HG03095 (cell line): Measurements from ENCODE around the gene SLC38A7.
"Not testable (repeated sequence)": the region's sequence is repeated elsewhere in the genome, so short reads cannot be mapped to it uniquely, and the experiment has no call there.

Experiments
- ATAC-seq: cut with Tn5 transposase; IDR thresholded peaks from one replicate; pipeline ENCODE4 v1.9.1; 2021; ENCODE audit warnings: moderate library complexity; ENCODE audit not compliant: unreplicated experiment

SLC38A7 gene

DNA sequence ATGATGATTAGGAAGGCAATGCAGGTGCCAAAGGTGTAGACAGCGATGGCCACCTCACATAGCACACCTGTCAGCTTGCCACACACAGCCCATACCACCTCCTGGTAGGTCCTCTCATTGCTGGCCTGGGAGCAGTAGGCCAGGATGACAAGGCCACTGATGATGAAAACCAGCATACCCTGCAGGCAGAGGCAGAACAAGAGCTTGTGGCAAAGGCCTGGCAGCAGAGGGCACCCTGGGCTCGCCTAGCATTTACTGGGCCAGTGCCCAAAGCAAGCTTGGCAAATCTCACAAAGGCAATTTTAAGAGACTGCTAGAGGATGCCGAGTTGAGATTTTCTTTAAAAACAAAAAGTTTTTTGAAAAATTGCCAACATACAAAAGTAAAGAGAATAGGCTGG lies 5.9 kb downstream of the SLC38A7 start:
- ATAC-seq, result no peak

DNA sequence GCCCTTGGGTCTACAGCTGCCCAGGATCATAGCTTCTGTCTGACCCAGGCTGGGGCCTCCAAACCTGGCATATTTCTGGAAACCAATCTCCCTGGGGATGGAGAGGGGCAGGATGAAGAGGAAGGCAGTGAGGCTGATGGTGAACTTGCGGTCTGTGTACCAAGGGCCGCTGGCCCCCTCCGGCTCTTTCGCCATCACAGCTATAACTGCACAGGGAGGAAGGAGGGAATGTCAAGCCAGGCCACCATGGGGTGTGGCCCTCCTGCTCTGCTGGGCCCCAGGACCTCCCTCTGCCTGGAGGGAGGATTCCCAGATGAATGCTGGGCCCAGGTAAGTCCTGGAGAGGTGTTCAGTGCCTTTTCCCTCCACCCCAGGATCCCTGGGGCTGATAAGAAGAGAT lies 6.3 kb downstream of the SLC38A7 start:
- no peak for ATAC-seq

DNA sequence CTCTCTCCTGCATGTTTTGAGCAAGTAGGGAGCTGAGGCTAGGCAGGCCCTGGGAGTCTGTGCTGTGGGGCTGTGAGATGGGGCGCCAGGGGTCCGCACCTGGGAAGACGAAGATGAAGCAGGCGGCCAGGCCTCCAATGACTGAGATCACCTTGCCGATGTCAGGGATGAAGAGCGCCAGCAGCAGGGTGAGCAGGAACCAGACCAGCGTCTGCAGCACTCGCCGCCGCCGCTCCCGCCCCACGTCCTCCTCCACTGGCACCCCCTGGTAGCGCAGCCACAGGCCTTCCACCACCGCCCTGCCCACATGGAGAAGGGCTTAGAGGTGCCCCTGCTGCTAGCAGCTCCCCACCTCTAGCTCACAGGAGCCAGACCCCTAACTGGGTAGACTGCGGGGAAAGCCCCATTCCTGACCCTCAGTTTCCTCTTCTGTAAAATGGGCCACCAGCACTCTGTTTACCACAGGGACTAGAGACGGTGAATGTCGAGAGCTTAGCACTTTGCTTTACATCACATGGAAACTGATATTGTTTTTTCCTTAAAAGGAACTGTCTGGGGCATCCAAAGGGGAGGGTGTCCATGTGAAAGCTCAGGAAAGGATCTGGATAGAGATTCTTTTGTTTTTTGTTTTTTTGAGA lies 13.5 kb downstream of the SLC38A7 start:
- no peak for ATAC-seq

DNA sequence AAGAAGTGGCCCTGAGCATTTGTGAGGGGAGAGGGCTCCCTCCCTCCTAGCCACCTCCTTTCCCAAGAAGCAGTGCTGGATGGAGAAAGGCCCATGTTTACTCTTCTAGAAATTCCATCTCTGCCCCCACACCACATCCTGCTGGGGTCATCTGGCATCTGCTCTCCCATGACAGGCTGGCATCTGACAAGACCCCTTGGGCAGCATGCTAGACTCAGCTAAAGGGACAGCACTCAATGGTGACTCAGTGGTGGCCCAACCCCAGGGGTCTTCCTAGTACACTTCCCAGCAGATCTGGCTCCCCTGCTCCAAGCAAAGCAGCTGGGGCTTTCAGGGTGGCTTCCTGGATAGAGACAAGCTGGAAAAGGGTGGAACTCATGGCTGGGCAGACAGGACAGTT lies 14.4 kb downstream of the SLC38A7 start:
- no peak for ATAC-seq

DNA sequence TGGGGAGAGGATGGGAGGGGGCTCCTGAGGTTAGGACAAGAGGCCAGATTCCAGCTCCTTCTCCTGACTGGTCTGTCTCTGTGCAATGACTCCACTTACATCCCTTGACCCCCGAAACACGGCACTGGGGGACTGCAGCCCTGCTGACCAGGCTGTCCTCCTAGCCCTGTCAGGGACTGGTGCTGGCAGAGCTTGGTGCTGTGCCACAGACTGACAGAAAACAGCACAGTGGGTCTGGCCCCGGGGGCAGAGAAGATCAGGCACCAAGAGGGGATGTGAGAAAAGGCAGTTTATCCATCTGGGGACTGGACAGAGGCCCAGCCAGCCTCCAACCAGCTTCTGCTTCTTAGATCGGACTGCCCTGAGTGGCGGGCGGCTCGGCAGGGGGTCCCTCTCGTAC lies 19.4 kb downstream of the SLC38A7 start:
- no peak for ATAC-seq

DNA sequence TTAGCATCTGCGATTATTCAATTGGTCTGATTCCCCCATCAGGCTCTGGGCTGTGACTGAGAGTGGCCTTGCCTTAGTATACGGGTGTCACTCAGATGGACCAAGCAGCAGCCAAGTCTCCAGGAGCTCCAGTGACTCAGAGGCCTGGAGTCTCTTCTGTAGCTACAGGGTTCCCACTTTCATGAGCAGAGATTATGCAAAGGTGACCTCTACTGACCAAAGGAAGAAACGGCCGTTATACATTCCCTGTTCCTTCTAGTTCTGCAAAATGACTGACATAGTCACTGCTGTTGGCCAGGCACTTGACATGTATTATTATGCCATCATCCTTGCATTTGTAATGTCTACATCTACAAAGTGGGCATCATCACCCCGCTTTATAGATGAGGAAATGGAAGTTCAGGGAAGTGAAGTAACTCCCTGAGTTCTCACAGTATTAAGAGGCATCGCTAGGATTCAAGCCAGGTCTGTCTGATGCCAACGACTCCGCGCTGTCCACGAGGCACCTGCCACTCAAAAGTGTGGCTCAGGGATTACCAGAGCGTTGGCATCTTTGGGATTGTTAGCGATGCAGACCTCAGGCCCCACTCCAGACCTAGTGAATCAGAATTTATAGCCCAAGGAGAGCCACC lies 23.3 kb downstream of the SLC38A7 start:
- ATAC-seq, result peak; percentile 95

DNA sequence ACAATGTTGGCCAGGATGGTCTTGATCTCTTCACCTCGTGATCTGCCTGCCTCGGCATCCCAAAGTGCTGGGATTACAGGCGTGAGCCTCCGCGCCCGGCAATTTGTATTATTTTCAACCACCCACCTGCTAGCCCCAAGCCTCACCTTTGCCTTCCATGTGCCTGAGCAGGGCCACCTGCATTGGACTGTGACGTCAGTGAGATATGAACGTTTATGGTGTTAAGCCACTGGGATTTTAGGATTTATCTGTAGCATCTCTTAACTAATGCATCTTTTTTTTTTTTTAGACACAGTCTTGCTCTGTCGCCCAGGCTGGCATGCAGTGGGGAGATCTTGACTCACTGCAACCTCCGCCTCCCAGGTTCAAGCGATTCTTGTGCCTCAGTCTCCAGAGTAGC lies 24.7 kb downstream of the SLC38A7 start:
- ATAC-seq, result not testable (repeated sequence)

DNA sequence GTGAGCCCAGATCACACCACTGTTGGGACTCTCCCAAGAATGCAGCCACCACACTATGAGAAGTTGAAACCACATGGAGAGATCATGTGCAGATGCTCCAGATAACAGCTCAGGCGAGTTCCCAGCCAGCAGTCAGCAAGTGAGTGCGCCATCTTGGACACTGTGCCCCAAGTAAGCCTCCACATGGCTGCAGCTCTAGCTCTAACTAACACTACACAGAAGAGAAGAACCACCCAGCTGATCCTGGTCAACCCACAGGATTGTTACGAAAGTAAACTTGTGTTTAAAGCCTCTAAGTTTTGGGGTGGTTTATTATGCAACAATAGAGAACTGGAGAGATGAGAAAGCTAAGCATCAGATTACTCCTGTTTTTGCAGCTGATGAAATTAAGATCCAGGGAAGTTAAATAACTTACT lies 25.8 kb downstream of the SLC38A7 start:
- no peak for ATAC-seq

DNA sequence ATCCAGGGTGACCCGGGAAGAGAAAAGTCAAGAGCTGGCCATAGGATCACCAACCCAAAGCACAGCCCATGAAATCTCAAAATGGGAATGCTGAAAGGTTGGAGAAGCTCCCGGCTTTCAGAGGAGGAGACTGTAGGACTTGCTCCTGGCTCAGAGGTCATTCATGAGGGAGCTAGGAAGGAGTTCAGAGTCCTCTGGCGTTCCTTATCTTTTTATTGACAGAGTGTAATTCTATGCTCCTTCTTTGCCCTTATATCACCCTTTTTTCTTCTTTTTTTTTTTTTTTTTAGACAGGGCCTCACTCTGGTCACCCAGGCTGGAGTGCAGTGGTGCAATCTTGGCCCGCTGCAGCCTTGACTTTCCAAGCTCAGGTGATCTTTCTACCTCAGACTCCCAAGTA lies 27.7 kb downstream of the SLC38A7 start:
- no peak for ATAC-seq

DNA sequence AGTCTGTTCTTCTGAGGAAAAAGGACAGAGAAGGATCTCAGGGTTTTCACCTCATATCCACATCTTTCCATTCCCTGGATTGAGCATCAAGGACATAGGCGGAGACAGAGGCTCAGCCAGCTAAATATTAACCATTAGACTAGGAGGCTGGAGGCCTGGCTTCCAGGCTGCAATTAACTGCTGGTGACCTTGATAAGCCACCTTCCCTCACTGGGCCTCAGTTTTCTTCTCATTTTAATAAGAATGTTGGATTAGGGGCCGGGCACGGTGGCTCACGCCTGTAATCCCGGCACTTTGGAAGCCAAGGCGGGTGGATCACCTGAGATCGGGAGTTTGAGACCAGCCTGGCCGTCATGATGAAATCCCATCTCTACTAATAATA lies 29.4 kb downstream of the SLC38A7 start:
- ATAC-seq, result no peak

DNA sequence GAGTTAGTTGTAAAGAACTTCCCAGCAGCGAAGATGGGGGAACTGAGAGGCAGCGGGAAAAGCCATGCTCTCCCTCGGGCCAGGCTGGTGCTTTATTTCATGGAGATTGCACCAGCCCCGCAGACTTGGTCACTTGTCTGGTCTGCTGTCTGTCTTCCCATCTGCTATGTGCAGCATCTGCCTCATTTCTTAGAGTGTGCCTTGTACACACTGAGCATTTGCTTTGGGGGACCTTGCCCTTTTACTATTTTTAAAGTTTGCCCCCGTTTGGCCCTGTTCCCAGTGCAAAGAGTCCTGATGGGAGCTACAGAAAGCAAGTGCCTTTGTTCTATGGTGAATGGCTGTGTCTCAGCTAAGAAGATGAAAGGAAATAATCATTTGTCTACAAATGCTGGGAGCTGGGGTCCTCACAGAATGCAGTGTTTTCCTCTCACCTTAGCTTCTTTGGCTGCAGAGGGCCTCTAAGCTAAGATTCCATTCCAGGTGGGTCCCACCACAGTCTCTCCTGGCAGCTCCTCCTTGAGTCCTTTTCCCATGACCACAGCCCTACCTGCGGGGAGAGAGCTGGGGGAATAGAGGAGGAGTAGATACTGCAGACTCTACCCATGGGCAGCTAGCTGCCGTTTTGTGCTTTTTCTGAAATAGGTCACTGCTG lies 29.9 kb downstream of the SLC38A7 start:
- ATAC-seq, result no peak

DNA sequence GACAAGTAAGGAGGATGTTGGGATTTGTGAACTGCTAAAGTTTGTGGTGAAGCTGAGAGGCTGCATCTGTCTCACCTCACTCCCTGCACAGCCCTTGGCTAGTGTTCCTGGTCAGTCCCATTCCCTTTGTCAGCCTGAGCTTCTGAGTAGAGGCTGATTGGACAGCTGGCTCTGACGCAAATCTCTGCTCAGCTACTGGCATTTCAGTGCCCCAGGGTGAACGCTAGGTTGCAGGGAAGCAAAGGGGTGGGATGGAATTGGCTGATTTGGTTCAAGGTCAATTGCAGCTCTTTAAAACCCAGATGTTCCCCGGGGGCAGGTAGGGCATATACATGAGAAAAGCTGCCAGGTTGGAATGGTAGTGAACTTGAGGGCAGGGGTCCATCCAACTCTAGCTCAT lies 31.8 kb downstream of the SLC38A7 start:
- ATAC-seq, result no peak

DNA sequence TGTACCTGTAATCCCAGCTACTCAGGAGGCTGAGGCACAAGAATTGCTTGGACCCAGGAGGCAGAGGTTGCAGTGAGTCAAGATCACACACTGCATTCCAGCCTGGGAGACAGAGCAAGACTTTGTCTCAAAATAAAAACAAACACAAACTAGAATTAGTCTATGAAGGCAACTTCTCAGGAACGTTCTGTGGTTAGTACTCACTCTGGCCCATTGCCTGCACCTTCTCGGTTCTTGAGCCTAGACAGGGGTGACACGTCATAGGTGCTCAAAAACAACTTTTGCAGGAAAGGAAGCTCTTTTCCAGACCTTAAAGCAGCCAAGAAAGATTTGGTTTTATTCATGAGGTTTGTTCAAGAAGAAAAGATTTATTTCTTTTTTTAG lies 32.6 kb downstream of the SLC38A7 start:
- ATAC-seq, result no peak

DNA sequence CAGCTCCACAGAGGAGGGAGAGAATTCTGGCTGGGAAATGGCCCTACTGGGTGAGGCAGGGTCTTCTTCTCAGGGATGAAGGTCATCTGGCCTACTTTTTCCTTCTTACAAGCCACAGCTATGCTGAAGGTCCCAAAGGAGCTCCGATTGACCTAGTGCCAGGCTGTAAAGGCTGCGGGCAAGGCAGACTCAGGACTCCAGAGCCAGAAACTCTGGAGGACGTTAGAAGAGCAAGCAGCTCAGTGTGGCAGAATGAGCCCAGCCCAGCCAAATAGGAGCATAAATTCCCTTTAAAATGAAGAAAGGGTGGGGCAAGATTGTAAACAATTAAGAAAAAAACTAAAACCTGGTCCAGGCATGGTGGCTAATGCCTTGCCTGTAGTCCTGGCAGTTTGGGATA lies 34.9 kb downstream of the SLC38A7 start:
- no peak for ATAC-seq

DNA sequence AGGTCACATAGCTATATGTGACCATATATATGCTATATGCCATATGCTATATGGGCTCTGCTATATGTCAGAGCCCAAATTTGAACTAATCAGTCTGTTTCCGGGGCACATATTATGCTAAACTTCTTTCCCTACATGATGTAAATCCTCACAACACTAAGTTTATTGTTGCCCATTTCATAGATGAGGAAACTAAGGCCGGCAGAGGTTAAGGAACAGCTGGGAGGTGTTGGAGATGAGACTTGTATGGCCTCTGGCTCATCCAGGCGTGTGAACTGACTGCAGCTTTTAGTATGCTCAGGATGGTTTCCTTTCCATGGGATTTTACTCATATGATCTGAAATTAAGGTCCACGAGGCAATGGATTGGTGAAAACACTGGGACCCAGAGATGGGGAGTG lies 37.5 kb downstream of the SLC38A7 start:
- ATAC-seq, result no peak

DNA sequence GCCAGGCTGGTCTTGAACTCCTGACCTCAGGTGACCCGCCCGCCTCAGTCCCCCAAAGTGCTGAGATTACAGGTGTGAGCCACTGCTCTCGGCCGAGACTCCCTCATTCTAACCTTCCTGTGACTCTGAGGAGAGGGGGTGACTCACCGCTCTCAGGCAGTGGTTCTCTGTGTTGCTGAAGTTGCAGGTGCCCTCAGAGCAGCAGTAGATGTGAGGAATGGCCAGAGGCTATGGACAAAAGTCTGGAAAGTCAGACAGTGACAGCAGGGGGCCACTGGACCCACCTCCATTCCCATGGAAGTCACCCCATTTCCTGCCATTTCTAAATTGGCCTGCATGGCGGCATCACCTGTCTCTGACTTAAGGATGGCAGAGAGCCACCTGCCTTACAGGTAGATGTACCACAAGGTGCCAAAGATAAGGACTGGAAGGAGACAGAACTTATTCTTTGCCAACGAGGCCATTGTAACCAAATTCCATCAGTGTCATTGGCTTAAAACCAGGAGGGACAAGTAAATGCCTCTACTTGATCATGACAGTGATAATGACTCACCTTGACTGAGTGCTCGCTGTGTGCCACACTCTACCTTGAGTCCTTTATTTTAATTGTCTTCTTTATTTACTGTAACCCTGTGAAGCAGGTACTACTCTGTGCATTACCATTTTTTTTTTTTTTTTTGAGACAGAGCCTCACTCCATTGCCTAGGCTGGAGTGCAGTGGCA lies 39.6 kb downstream of the SLC38A7 start:
- ATAC-seq, result no peak

DNA sequence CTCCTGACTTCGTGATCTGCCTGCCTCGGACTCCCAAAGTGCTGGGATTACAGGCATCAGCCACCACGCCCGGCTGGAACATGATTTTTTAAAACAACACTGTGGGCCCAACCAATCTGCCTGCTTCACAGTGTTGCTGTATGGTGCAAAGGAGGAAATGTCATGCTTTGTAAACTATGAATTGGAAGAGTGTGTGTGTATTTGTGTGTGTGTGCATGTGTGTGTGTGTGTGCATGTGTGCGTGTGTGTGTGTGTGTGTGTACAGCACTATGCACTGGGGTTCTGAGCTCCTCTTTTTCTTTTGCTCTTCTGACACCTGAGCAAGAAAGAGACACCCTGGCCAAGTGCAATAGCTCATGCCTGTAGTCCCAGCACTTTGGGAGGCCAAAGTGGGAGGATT lies 40.5 kb downstream of the SLC38A7 start:
- ATAC-seq, result no peak

DNA sequence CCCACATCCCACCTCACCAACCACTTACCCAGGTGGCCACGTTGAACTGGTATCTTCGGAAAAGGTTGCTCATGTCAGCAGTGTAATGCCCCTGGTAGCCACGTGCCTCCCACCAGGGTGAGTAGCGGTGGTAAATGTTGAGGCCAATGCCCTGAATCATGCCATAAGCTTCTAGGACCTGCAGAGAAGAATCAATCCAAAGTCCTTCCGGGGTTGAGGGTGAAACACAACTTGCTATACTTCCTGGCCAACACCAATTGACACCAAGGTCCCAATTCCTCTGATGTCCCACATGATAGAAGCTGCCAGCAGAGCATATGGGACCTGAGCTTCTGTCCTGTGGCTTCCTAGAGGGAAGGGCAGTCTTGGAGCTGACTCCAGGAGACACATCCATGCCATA lies 43.6 kb downstream of the SLC38A7 start:
- no peak for ATAC-seq

DNA sequence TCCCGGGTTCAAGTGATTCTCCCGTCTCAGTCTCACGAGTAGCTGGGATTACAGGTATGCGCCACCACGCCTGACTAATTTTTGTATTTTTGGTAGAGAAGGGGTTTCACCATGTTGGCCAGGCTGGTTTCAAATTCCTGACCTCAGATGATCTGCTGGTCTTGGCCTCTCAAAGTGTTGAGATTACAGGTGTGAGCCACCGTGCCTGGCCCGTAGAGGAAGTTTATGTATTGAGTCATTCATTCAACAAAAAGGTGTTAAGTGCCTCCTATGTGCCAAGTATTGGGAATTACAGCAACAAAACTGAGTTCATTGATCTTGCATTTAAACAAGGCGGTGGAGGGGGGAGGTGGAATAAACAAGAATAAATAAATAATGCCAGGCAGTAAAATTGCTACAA lies 44.7 kb downstream of the SLC38A7 start:
- no peak for ATAC-seq

DNA sequence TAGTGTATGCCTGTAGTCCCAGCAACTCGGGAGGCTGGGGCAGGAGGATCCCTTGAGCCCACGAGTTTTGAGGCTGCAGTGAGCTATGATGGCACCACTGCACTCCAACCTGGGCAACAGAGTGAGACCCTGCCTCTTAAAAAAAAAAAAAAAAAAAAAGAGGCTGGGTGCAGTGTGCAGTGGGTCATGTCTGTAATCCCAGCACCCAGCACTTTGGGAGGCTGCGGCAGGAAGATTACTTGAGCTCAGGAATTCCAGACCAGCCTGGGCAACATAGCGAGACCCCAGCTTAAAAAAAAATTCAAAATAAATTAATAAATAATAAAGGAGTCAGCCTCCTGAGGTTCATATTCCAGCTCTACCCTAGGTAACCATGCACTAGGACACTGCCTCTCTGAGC lies 45.3 kb downstream of the SLC38A7 start:
- no peak for ATAC-seq

DNA sequence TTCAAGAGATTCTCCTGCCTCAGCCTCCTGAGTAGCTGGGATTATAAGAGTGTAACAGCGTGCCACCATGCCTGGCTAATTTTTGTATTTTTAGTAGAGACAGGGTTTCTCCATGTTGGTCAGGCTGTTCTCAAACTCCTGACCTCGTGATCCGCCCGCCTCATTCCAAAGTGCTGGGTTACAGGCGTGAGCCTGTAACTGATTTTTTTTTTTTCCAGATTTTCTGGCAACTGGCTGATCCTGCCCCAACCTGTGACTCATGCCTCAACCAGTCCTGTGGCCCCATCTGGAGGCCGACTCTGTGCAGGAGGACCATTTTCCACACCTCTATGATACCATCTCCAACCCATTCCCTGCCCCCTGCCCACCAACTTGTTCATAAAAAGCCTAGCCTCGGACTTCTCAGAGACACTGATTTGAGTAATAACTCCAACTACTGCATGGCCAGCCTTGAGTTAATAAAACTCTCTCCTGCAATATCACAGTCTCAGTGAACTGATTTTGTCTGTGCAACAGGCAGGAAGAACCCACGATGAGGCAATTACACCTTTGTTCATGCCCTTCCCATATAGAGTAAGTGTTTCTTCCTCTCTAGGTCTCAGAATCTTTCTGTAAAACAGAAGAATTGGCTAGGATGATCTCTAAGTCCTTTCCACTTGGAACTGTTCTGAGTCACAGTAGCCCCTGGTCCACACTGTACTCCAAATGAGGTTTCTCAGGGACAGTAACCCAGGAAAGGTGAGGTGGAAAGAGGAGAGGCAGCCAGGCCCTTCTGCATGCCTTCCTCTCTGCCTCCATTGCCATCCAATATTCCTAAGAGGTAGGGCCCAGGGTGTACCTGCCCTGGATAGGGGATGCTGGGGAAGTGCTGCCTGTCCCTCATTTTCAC lies 46.2 kb downstream of the SLC38A7 start:
- ATAC-seq, result no peak
